GM12873 (cell line): ENCODE results near the gene NISCH.

Experiments used
- CTCF ChIP-seq: IDR thresholded peaks from 2 replicates; pipeline ENCODE4 v1.5.1; 2012; ENCODE audit warnings: low read depth, mild to moderate bottlenecking, moderate library complexity, low read length, control low read depth; ENCODE audit not compliant: insufficient read depth; ENCODE audit errors: missing control alignments

The NISCH gene

GRCh38 chr3:52441091-52441771, 14.2 kb upstream of the NISCH start:
- TF ChIP-seq CTCF: no peak

GRCh38 chr3:52441772-52442332, 13.6 kb upstream of the NISCH start:
- TF ChIP-seq CTCF: no peak

GRCh38 chr3:52442409-52443267, 12.8 kb upstream of the NISCH start:
- TF ChIP-seq CTCF: no peak

GRCh38 chr3:52443268-52443610, 12.2 kb upstream of the NISCH start:
- no peak for TF ChIP-seq CTCF

- TF ChIP-seq CTCF: no peak
These were observed 11.4 kb upstream of the NISCH start for GRCh38 chr3:52443791-52444687.

- peak; percentile 69 for TF ChIP-seq CTCF
These were observed 10.3 kb upstream of the NISCH start, which contains the start of gene SEMA3G for GRCh38 chr3:52444860-52445793. TSS of gene SEMA3G (minus strand) at chr3:52445103. CDS start at chr3:52445027, 76 bp downstream.
